ENCODE measurements around the gene MCMBP. TPM values are rescaled to one million over a fixed set of nuclear protein-coding genes. Genes with fewer than 3 reads are reported as not detected.
"Not testable (repeated sequence)": the region's sequence is repeated elsewhere in the genome, so short reads cannot be mapped to it uniquely, and the experiment has no call there.

The MCMBP gene
- total RNA-seq, 1 experiment from 2014 or later: 108 TPM

GRCh38 chr10:119871881-119872609 lies 598 bp downstream of the MCMBP start:
- no peak for TF ChIP-seq EZH2 (IDR thresholded peaks at IDR 0.05; ENCODE audit: borderline replicate concordance, low read depth, low read length, poor library complexity, severe bottlenecking)
- TF ChIP-seq, protein P1, sequence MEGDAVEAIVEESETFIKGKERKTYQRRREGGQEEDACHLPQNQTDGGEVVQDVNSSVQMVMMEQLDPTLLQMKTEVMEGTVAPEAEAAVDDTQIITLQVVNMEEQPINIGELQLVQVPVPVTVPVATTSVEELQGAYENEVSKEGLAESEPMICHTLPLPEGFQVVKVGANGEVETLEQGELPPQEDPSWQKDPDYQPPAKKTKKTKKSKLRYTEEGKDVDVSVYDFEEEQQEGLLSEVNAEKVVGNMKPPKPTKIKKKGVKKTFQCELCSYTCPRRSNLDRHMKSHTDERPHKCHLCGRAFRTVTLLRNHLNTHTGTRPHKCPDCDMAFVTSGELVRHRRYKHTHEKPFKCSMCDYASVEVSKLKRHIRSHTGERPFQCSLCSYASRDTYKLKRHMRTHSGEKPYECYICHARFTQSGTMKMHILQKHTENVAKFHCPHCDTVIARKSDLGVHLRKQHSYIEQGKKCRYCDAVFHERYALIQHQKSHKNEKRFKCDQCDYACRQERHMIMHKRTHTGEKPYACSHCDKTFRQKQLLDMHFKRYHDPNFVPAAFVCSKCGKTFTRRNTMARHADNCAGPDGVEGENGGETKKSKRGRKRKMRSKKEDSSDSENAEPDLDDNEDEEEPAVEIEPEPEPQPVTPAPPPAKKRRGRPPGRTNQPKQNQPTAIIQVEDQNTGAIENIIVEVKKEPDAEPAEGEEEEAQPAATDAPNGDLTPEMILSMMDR (conservative IDR thresholded peaks at IDR 0.05; ENCODE audit: low read depth, low read length): no peak
- peak; percentile 61 for DNase-seq (ENCODE audit: low spot score)
- peak overlapping the region; percentile 96 for H3K4me3 ChIP-seq (ENCODE audit: low read depth, low read length, poor library complexity, severe bottlenecking)
- ChIA-PET POLR2A (ENCODE audit: low non-redundant PET) (interaction anchor here (0.6 kb wide), 1 partner anchor 99 kb away, joined by 3 read pairs; no protein-coding TSS in a partner anchor), CTCF (interaction anchor here (0.5 to 2.4 kb wide), 2 partner anchors 10 to 121 kb away, joined by 4 to 8 read pairs; no protein-coding TSS in a partner anchor)
- no peaks in the 10 kb centered on the region for H3K27me3 ChIP-seq (replicated peaks; ENCODE audit: insufficient read depth, low read depth, low read length, poor library complexity)
- H3K36me3 ChIP-seq (ENCODE audit: insufficient read depth, low read length, poor library complexity, severe bottlenecking): no peaks in the 10 kb centered on the region
- H3K4me1 ChIP-seq (ENCODE audit: insufficient read depth, low read length, poor library complexity, severe bottlenecking): peaks cover 21% of the 10 kb centered on the region
- intact Hi-C loops (cut with micrococcal nuclease; ENCODE audit: unreplicated experiment): loop anchor here (2.0 to 10.0 kb wide), 2 partner anchors 21 to 277 kb away; partner anchors contain the start of genes SEC23IP and TIAL1
- peak overlapping the region; percentile 94 for H3K27ac ChIP-seq (ENCODE audit: low read depth, low read length, poor library complexity, severe bottlenecking)
- BruUV-seq (replicated peaks): no TSS peak
- no peaks in the 10 kb centered on the region for H3K9me3 ChIP-seq (ENCODE audit: low read depth, low read length, poor library complexity, severe bottlenecking)

GRCh38 chr10:119869398-119869797 lies 3.2 kb downstream of the MCMBP start:
- H3K9me3 ChIP-seq (ENCODE audit: low read depth, low read length, poor library complexity, severe bottlenecking); DNase-seq (ENCODE audit: low spot score); H3K27ac ChIP-seq (ENCODE audit: low read depth, low read length, poor library complexity, severe bottlenecking); BruUV-seq (replicated peaks); H3K4me3 ChIP-seq (ENCODE audit: low read depth, low read length, poor library complexity, severe bottlenecking); intact Hi-C loops (cut with micrococcal nuclease; ENCODE audit: unreplicated experiment); POLR2A ChIA-PET (ENCODE audit: low non-redundant PET); H3K27me3 ChIP-seq (replicated peaks; ENCODE audit: insufficient read depth, low read depth, low read length, poor library complexity); H3K36me3 ChIP-seq (ENCODE audit: insufficient read depth, low read length, poor library complexity, severe bottlenecking): not testable (repeated sequence)
- CTCF ChIA-PET: interaction anchor here (2.4 kb wide), 1 partner anchor 119 kb away, joined by 8 read pairs; no protein-coding TSS in a partner anchor
- H3K4me1 ChIP-seq (ENCODE audit: insufficient read depth, low read length, poor library complexity, severe bottlenecking): peaks cover 21% of the 10 kb centered on the region

DNA sequence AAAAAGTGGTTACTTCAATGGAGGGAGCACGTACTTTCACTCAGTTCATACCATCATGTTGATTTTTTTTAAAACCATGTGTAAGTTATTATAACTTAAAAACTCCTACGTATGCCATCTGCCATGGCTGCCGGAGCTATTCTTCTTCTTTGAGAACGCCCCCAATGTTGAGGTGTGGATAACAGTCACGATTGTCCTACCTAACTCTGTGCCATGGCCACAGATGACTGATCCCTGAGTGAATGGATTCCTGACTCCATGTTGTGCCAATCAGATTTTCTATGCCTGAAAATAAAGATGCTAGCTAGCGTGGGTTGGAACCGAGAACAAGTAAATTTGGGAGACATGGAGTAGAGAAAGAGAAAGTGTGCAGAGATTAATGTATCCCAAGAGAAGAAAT lies 5.3 kb downstream of the MCMBP start:
- intact Hi-C loops (cut with micrococcal nuclease; ENCODE audit: unreplicated experiment): no loop called here
- ChIA-PET POLR2A (ENCODE audit: low non-redundant PET) (no interaction called here), CTCF (no interaction called here)
- no peak overlapping the region for H3K4me3 ChIP-seq (ENCODE audit: low read depth, low read length, poor library complexity, severe bottlenecking)
- no peak overlapping the region for H3K27ac ChIP-seq (ENCODE audit: low read depth, low read length, poor library complexity, severe bottlenecking)
- peaks cover 17% of the 10 kb centered on the region for H3K4me1 ChIP-seq (ENCODE audit: insufficient read depth, low read length, poor library complexity, severe bottlenecking)
- no peaks in the 10 kb centered on the region for H3K27me3 ChIP-seq (replicated peaks; ENCODE audit: insufficient read depth, low read depth, low read length, poor library complexity)
- H3K36me3 ChIP-seq (ENCODE audit: insufficient read depth, low read length, poor library complexity, severe bottlenecking): peaks cover 12% of the 10 kb centered on the region
- no TSS peak for BruUV-seq (replicated peaks)
- DNase-seq (ENCODE audit: low spot score): no peak
- TF ChIP-seq, protein P1 (conservative IDR thresholded peaks at IDR 0.05; ENCODE audit: low read depth, low read length): no peak
- no peak for TF ChIP-seq EZH2 (IDR thresholded peaks at IDR 0.05; ENCODE audit: borderline replicate concordance, low read depth, low read length, poor library complexity, severe bottlenecking)
- H3K9me3 ChIP-seq (ENCODE audit: low read depth, low read length, poor library complexity, severe bottlenecking): no peaks in the 10 kb centered on the region

Data from A673 (cell line).